GM19043 (cell line): ENCODE data around the gene ARCN1.

Experiments
- ATAC-seq: cut with Tn5 transposase; IDR thresholded peaks from one replicate; pipeline ENCODE4 v1.9.1; 2021; ENCODE audit warnings: low read depth; ENCODE audit not compliant: unreplicated experiment

ARCN1 gene

DNA sequence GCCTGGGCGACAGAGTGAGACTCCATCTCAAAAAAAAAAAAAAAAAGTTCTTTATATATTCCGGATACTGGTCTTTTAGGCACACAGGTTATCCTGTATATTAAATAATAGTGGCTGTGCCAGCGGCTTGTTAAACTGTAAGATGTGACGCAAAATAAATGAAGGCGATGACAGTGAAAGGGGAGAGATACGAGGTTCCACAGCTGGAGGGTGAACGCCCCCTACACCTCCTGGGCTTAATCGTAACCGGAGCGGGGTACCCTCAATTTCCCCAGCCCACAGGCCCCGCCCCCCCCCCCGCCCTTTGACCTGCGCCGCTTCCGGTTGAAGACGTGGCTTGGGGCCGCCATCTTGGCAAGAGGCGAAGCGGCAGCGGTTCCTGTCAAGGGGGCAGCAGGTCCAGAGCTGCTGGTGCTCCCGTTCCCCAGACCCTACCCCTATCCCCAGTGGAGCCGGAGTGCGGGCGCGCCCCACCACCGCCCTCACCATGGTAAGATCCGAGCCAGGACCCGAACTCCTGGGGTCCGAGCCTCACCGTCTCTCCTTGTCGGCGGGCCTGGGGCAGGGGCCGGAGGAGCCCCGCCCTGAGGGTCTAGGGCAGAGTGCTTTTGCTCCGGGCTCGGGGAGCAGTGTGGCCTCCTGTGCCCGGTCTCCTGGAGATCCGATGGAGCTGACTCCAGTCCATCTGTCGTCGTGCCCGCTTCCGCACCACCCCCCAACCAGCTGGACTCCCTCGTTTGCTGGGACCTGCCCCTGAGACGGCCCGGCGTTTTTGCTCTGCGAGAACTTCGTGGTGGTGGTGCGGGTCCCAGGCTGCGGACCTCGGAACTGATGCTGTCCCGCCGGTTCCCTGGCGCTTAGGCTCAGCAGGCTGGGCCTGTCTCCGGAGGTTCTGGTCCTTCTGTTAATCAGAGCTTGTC, at the start of gene ARCN1:
TSS of gene ARCN1 (plus strand) at position 349 of the 920 bp plus-strand sequence. CDS start at position 488, 139 bp downstream.
- peak; percentile 61 for ATAC-seq

DNA sequence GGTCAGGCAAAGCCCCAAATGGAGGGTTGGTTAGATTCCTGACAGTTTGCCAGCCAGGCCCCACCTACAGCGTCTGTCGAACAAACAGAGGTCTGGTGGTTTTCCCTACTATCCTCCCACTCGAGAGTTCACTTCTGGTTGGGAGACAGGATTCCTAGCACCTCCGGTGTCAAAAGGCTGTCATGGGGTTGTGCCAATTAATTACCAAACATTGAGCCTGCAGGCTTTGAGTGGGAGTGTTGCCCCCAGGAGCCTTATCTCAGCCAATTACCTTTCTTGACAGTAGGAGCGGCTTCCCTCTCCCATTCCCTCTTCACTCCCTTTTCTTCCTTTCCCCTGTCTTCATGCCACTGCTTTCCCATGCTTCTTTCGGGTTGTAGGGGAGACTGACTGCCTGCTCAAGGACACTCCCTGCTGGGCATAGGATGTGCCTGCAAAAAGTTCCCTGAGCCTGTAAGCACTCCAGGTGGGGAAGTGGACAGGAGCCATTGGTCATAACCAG, 49.6 kb upstream of the ARCN1 start:
- no peak for ATAC-seq

DNA sequence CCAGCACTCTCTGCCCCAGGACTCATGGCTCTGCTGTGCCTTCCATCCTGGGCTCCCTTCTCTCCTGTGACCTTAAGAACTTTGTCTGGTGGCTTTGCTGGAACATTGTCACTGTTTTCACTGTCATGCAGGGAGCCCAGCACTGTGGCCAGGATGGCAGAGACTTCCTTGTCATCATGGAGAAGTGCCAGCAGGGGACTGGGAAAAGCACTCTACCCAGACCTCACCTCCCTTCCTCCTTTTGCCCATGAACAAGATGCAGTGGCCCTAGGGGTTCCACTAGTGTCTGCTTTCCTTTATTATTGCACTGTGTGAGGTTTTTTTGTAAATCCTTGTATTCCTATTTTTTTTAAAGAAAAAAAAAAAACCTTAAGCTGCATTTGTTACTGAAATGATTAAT, 47.9 kb upstream of the ARCN1 start:
- ATAC-seq = no peak

DNA sequence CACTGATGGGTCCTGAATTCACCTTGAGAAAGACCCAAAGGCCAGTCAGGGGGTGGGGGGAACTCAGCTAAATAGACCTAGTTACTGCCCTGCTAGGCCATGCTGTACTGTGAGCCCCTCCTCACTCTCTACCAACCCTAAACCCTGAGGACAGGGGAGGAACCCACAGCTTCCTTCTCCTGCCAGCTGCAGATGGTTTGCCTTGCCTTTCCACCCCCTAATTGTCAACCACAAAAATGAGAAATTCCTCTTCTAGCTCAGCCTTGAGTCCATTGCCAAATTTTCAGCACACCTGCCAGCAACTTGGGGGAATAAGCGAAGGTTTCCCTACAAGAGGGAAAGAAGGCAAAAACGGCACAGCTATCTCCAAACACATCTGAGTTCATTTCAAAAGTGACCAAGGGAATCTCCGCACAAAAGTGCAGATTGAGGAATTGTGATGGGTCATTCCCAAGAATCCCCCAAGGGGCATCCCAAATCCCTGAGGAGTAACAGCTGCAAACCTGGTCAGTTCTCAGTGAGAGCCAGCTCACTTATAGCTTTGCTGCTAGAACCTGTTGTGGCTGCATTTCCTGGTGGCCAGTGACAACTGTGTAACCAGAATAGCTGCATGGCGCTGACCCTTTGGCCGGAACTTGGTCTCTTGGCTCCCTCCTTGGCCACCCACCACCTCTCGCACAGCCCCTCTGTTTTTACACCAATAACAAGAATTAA, 47.3 kb upstream of the ARCN1 start:
- no peak for ATAC-seq

DNA sequence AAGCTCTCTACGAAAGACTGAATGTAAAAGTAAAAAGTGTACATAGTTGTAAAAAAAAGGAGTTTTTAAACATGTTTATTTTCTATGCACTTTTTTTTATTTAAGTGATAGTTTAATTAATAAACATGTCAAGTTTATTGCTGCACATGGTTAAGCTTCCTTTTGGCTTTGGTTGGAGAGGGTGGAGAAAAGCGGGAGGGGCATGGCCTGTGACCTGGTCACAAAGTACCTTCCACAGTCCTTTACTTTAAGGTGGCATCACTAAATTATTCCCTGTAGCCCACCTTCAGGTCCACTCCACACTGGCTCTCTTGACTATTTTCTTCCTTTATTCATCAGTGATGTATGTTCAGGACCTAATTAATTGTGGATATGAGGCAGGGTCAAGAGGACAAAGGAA, 45.5 kb upstream of the ARCN1 start:
- ATAC-seq = no peak

DNA sequence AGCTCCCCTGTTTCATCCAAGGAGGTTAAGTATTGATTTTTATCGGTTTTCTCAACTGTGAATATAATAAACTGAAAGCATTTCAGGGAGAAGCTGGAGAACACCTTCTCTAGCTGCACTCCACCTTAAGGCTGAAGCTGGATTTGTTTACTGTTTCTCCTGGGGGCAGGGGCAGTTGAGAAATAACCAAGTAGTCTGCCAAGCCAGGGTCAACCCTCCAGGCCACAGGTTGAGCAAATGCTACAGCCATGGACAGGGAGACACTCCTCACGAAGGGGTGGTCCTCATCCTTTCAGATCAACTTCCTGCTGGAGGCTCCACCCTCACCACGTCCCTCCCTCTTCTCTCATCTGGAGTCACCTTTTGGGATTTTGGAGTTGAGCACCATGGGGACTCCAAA, 45.1 kb upstream of the ARCN1 start, which contains the start of gene TTC36:
TSS of gene TTC36 (plus strand) at position 366 of the 400 bp plus-strand sequence. CDS start at position 387, 21 bp downstream.
- no peak for ATAC-seq

DNA sequence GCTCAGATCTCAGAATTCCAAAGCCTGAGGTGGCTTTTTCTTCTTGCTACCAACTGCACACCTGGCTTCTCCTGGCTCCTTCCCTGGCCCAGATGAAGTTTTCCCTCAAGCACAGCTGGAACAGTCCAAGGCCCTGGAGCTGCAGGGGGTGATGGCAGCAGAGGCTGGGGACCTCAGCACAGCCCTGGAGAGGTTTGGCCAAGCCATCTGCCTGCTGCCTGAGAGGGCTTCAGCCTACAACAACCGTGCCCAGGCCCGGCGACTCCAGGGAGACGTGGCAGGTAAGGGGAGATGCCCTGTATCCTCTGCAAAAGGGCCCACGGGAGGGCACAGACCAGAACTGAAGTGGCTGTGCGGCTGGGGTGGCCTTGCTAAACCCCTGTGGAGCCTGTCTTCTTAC, 43.7 kb upstream of the ARCN1 start:
- ATAC-seq = no peak

DNA sequence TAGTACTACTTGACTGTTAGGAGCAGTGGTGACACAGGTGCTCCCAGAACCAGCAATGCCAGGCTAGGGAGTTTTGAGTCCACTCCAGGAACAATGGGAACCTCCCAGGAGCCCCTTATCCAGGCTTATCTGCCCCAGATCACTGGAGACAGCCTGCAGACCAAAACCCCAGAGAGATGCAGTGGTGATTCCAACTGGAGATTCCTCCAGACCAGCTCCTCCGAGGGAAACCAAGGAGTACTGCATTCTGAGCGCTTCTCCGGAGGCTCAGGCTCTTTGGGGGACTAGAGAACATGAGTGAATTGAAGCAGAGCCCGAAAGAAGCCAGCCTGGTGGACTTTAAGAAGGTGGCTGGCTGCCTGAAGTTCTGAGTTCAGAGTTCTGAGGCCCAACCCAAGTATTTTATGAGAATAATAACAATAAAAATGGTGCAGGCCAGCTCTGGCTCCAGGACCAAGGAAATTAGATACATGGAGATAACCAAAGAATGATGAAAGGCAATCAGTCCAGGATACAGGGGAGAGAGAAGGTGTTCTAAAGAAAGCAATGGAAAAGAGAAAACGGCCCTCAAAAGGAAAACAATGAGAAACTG, 42.5 kb upstream of the ARCN1 start:
- ATAC-seq = no peak

DNA sequence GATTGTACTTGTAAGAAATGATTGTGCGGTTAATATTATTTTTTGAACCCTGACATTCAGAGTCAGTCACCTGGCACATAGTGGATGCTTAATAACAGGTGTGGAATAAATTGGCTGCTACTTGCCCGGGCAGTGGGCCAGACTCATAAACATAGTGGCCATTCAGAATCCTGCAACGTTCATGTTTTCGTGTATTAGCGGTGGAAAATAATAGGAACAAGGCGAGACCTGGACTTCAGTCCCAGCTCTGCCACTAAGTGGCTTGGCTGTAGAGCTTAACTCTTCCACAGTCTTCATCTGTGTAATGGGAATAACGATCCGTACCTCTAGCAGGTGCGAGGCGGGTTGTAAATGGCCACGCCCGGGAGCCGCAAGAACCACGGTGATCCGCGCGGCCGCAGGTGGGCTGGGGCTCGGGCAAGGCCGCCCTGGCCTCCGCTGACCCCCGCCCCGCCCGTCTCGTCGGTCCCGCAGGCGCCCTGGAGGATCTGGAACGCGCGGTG, 42.0 kb upstream of the ARCN1 start:
- ATAC-seq = no peak

DNA sequence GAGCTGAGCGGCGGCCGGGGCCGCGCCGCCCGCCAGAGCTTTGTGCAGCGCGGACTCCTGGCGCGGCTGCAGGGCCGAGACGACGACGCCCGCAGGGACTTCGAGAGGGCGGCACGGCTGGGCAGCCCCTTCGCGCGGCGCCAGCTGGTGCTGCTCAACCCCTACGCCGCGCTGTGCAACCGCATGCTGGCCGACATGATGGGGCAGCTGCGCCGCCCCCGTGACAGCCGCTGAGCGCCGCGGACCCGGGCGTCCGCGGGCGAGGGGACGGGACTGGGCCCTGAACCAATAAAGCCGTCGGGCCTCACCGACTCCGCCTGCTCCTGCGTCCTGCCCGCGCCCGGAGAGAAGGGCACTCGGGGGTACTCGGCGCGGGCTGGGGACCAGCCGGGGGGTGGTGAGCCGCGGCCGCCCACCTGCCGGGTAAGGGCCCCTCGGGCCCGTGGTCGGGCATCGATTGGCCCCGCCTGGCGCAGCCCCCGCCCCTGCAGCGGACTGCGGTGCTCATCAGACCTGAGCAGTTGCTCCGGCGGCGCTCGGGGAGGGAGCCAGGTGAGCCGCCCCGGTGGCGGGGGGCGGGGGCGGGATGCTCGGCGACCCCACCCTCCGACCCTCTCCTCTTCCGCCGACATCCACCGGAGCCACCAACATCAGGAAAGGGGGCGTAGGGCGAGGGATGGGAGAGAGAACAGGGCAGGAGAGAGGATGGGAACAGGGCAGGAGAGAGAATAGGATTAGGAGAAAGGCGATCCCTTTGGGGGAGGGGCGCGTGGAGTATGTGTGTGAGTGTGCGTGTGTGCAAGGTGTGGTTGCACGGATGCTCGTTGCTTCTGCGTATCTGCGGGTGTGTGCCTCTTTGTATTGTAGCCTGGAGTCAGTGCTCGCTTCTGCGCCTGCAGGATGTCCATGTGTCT, 41.3 kb upstream of the ARCN1 start, which contains the start of gene TMEM25:
TSS of gene TMEM25 (plus strand) at position 510 of the 914 bp plus-strand sequence. CDS start 610 bp downstream, outside the sequence.
- no peak for ATAC-seq

DNA sequence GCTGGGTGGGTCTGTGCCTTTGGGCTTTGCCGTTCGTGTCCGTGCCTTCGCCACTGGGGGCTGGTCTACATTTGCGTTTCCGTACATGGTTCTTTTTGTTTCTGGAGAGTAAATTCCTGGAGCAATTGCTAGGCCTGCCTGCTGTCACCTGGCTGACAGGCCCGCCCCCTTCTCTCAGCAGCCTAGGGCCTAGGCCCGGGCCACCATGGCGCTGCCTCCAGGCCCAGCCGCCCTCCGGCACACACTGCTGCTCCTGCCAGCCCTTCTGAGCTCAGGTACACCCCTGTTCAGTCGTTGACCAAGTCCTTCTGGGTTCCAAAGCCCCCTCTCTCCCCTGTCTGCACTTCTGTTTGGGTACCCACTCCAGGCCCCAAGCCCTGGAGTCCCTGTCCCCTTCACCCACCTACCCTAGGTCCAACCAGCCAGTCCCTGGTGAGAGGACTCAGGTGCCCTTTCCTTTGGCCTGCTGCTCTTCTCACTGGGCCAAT, 40.6 kb upstream of the ARCN1 start:
- no peak for ATAC-seq

DNA sequence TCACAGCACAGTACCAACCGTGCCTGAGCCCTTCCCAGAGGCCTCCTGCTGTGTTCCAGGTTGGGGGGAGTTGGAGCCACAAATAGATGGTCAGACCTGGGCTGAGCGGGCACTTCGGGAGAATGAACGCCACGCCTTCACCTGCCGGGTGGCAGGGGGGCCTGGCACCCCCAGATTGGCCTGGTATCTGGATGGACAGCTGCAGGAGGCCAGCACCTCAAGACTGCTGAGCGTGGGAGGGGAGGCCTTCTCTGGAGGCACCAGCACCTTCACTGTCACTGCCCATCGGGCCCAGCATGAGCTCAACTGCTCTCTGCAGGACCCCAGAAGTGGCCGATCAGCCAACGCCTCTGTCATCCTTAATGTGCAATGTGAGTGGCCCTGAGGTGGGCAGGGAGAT, 40.1 kb upstream of the ARCN1 start:
- ATAC-seq = no peak

DNA sequence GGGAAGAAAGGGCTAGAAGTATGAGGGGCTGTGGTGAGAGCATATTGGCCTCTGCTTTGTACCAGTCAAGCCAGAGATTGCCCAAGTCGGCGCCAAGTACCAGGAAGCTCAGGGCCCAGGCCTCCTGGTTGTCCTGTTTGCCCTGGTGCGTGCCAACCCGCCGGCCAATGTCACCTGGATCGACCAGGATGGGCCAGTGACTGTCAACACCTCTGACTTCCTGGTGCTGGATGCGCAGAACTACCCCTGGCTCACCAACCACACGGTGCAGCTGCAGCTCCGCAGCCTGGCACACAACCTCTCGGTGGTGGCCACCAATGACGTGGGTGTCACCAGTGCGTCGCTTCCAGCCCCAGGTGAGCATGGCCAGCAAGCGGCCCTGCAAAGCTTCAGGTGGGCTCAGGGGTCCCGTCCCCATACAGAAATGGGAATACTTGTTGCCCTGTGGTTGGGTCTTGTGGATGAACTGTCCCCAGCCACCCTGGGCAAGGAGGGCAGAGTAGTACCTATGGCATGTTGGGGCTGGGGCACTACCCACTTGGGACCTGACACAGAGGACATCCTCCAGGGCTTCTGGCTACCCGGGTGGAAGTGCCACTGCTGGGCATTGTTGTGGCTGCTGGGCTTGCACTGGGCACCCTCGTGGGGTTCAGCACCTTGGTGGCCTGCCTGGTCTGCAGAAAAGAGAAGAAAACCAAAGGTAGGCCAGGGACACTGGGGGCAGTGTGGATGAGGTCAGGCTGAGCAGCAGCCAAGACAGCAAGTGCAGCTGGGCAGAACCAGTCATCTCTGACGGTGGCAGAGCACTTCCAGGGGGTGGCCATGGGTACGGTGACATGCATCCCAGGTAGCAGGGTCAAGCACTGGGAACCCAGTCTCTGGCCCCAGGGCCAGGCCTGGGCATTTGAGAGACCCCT, 39.1 kb upstream of the ARCN1 start:
- ATAC-seq = no peak

DNA sequence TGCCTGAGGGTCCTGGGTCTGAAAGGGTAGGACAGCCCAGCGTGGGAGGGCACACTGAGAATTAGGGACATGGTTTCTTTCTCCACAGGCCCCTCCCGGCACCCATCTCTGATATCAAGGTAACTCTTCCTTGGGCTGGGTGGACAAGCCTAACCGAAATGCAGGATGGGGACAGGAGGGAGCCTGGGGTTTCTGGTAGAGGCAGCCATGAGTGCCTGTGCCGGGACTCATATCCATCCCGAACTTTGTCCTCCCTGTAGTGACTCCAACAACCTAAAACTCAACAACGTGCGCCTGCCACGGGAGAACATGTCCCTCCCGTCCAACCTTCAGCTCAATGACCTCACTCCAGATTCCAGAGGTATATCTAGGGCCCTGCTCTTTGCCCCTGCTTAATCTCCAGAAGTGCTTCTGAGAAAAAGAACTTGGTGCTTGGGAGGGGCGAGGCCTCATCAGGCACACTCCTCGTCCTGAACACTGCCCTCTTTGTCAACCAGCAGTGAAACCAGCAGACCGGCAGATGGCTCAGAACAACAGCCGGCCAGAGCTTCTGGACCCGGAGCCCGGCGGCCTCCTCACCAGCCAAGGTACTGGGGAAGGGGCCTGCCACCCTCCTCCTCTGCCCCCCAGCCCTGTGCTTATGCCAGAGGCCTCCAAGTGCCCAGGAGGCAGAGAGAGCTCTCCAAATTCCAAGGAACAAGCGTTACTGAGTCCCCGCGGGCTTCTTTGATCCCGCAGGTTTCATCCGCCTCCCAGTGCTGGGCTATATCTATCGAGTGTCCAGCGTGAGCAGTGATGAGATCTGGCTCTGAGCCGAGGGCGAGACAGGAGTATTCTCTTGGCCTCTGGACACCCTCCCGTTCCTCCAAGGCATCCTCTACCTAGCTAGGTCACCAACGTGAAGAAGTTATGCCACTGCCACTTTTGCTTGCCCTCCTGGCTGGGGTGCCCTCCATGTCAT, 38.2 kb upstream of the ARCN1 start:
- no peak for ATAC-seq

DNA sequence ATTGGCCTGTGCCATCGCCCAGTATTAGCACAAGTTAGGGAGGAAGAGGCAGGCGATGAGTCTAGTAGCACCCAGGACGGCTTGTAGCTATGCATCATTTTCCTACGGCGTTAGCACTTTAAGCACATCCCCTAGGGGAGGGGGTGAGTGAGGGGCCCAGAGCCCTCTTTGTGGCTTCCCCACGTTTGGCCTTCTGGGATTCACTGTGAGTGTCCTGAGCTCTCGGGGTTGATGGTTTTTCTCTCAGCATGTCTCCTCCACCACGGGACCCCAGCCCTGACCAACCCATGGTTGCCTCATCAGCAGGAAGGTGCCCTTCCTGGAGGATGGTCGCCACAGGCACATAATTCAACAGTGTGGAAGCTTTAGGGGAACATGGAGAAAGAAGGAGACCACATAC, 36.9 kb upstream of the ARCN1 start:
- ATAC-seq = no peak

DNA sequence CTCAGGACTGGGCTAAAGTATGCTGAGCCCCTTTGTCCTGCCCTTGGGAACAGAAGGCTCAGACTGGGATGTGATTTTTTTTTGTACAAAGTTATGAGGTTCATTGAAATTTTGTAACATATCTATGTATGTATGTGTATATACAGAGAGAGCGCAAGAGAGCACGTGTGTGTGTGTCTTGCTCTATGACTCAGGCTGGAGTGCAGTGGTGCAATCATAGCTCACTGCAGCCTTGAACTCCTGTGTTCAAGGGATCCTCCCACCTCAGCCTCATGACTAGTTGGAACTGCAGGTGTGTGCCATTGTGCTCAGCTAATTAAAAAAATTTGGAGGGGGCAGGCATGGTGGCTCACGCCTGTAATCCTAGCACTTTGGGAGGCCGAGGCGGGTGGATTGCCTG, 35.5 kb upstream of the ARCN1 start:
- no peak for ATAC-seq

DNA sequence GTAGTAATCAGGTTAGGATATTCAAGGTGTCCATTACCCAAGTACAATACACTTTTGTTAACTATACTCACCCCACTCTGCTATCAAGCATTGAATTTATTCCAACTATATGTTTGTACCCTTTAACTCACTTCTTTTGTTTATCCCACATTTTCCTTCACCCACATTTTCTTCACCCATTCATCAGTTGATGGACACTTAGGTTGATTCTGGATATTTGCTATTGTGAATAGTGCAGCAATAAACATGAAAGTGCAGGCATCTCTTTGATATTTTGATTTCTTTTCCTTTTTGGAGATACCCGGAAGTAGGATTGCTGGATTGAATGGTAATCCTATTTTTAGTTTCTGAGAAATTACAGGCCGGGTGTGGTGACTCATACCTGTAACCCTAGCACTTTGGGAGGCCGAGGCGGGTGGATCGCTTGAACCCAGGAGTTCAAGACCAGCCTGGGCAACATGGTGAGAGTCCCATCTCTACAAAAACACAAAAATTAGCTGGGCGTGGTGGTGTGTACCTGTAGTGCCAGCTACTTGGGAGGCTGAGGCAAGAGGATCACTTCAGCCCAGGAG, 34.7 kb upstream of the ARCN1 start:
- ATAC-seq = no peak
